ENCODE results near the gene CDC5L.

Gene CDC5L

GRCh38 chr6:44471271-44471981, 83.9 kb downstream of the CDC5L start:
- Histone ChIP-seq H3K9me3 (ENCODE audit: insufficient read depth, low read length) (no peaks in the 10 kb centered on the region), H3K9ac (ENCODE audit: low read length) (no peak overlapping the region), H3F3A (ENCODE audit: insufficient read depth) (no peaks in the 10 kb centered on the region), H3K36me3 (ENCODE audit: low read length) (no peaks in the 10 kb centered on the region), H3K4me2 (ENCODE audit: low read depth, low read length, poor library complexity, severe bottlenecking) (no peak overlapping the region), H3K4me3 (ENCODE audit: insufficient read depth, low read length, poor library complexity, severe bottlenecking) (no peak overlapping the region), H3K27ac (ENCODE audit: low read depth, low read length) (no peak overlapping the region), H4K20me1 (ENCODE audit: low read depth, low read length) (no peaks in the 10 kb centered on the region), H3K27me3 (ENCODE audit: low read length) (no peaks in the 10 kb centered on the region), H3K9me2 (replicated peaks; ENCODE audit: insufficient read depth, low read length) (no peaks in the 10 kb centered on the region), H2AFZ (ENCODE audit: low read depth, low read length, severe bottlenecking) (no peak overlapping the region), H3K79me2 (ENCODE audit: insufficient read depth, low read length) (no peaks in the 10 kb centered on the region)
- TF ChIP-seq CTCF (IDR thresholded peaks at IDR 0.05; ENCODE audit: insufficient read depth, low read length, poor library complexity, severe bottlenecking) = no peak
- TF ChIP-seq EZH2phosphoT487 (conservative IDR thresholded peaks at IDR 0.05; ENCODE audit: low read length) = no peak

GRCh38 chr6:44472250-44472945, 84.9 kb downstream of the CDC5L start:
- no peak overlapping the region for H3K9ac ChIP-seq (ENCODE audit: low read length)
- H3K27me3 ChIP-seq (ENCODE audit: low read length) = no peaks in the 10 kb centered on the region

GRCh38 chr6:44473393-44474189, 86.1 kb downstream of the CDC5L start:
- Histone ChIP-seq H2AFZ (ENCODE audit: low read depth, low read length, severe bottlenecking) (no peak overlapping the region), H3F3A (ENCODE audit: insufficient read depth) (no peaks in the 10 kb centered on the region), H3K79me2 (ENCODE audit: insufficient read depth, low read length) (no peaks in the 10 kb centered on the region), H4K20me1 (ENCODE audit: low read depth, low read length) (no peaks in the 10 kb centered on the region), H3K27me3 (ENCODE audit: low read length) (no peaks in the 10 kb centered on the region), H3K9me2 (replicated peaks; ENCODE audit: insufficient read depth, low read length) (no peaks in the 10 kb centered on the region), H3K4me3 (ENCODE audit: insufficient read depth, low read length, poor library complexity, severe bottlenecking) (no peak overlapping the region), H3K4me2 (ENCODE audit: low read depth, low read length, poor library complexity, severe bottlenecking) (no peak overlapping the region), H3K27ac (ENCODE audit: low read depth, low read length) (no peak overlapping the region), H3K9ac (ENCODE audit: low read length) (no peak overlapping the region), H3K9me3 (ENCODE audit: insufficient read depth, low read length) (no peaks in the 10 kb centered on the region), H3K36me3 (ENCODE audit: low read length) (no peaks in the 10 kb centered on the region)
- TF ChIP-seq CTCF (IDR thresholded peaks at IDR 0.05; ENCODE audit: insufficient read depth, low read length, poor library complexity, severe bottlenecking) = no peak
- no peak for TF ChIP-seq EZH2phosphoT487 (conservative IDR thresholded peaks at IDR 0.05; ENCODE audit: low read length)

More at GRCh38 chr6:44472250-44472945, 84.9 kb downstream of the CDC5L start:
- Histone ChIP-seq H2AFZ (ENCODE audit: low read depth, low read length, severe bottlenecking) (no peak overlapping the region), H3F3A (ENCODE audit: insufficient read depth) (no peaks in the 10 kb centered on the region), H3K4me3 (ENCODE audit: insufficient read depth, low read length, poor library complexity, severe bottlenecking) (no peak overlapping the region), H3K27ac (ENCODE audit: low read depth, low read length) (no peak overlapping the region), H3K4me2 (ENCODE audit: low read depth, low read length, poor library complexity, severe bottlenecking) (no peak overlapping the region), H3K9me2 (replicated peaks; ENCODE audit: insufficient read depth, low read length) (no peaks in the 10 kb centered on the region), H4K20me1 (ENCODE audit: low read depth, low read length) (no peaks in the 10 kb centered on the region), H3K9me3 (ENCODE audit: insufficient read depth, low read length) (no peaks in the 10 kb centered on the region), H3K79me2 (ENCODE audit: insufficient read depth, low read length) (no peaks in the 10 kb centered on the region), H3K36me3 (ENCODE audit: low read length) (no peaks in the 10 kb centered on the region)
- TF ChIP-seq CTCF (IDR thresholded peaks at IDR 0.05; ENCODE audit: insufficient read depth, low read length, poor library complexity, severe bottlenecking) (no peak), EZH2phosphoT487 (conservative IDR thresholded peaks at IDR 0.05; ENCODE audit: low read length) (no peak)
